ENCODE data around the gene CPS1. TPM values are rescaled to one million over a fixed set of nuclear protein-coding genes. Genes with fewer than 3 reads are reported as not detected.

CPS1 gene
- total RNA-seq, 1 experiment from 2014 or later, result 14.2 TPM

GRCh38 chr2:210647151-210647550 lies 90.8 kb downstream of the CPS1 start:
- no peak for DNase-seq
- Histone ChIP-seq H3K27me3 (ENCODE audit: insufficient read depth, low read length) (no peaks in the 10 kb centered on the region), H3K9me3 (ENCODE audit: control insufficient read depth, low read depth, low read length) (no peaks in the 10 kb centered on the region)

More at GRCh38 chr2:210647151-210647550, 90.8 kb downstream of the CPS1 start:
- Histone ChIP-seq H3K4ac (ENCODE audit: low read depth, low read length) (no peak overlapping the region), H2BK12ac (ENCODE audit: insufficient read length, low read depth, low read length) (no peak overlapping the region), H3K14ac (ENCODE audit: insufficient read depth, low read length) (no peak overlapping the region), H3K79me2 (ENCODE audit: insufficient read depth, low read length) (no peaks in the 10 kb centered on the region), H3K79me1 (ENCODE audit: insufficient read depth, low read depth, low read length, poor library complexity, severe bottlenecking) (no peaks in the 10 kb centered on the region), H3K4me2 (ENCODE audit: insufficient read depth, insufficient read length, low read length) (no peak overlapping the region), H3T11ph (ENCODE audit: low read length) (no peak overlapping the region), H3K9ac (ENCODE audit: extremely low read depth, insufficient read length, low read length) (no peak overlapping the region), H4K20me1 (ENCODE audit: control insufficient read depth, insufficient read depth, insufficient read length) (no peaks in the 10 kb centered on the region), H2BK15ac (ENCODE audit: low read depth, low read length) (no peak overlapping the region), H2AFZ (ENCODE audit: low read length) (no peak overlapping the region), H3K23me2 (ENCODE audit: insufficient read length, low read depth, low read length, poor library complexity, severe bottlenecking) (no peaks in the 10 kb centered on the region), H3K56ac (ENCODE audit: insufficient read length, low read depth, low read length) (no peak overlapping the region), H4K5ac (ENCODE audit: insufficient read length, low read depth, low read length) (no peak overlapping the region), H3K4me1 (ENCODE audit: insufficient read depth, low read length) (no peaks in the 10 kb centered on the region), H2AK5ac (ENCODE audit: insufficient read length, low read length) (no peak overlapping the region), H3K27ac (ENCODE audit: insufficient read length, low read depth, low read length) (no peak overlapping the region), H2BK120ac (ENCODE audit: low read depth, low read length, poor library complexity, severe bottlenecking) (no peak overlapping the region), H4K8ac (replicated peaks; ENCODE audit: insufficient read length, low read depth, low read length) (no peak overlapping the region), H4K91ac (ENCODE audit: insufficient read length, low read depth, low read length) (no peak overlapping the region), H3K18ac (ENCODE audit: insufficient read length, low read depth, low read length) (no peak overlapping the region), H2BK5ac (ENCODE audit: insufficient read length, low read length) (no peak overlapping the region), H3K23ac (ENCODE audit: insufficient read length, low read depth, low read length) (no peak overlapping the region), H2BK20ac (ENCODE audit: low read depth, low read length, poor library complexity, severe bottlenecking) (no peak overlapping the region)
- Mint-ChIP-seq H3K4me1 (no peaks in the 10 kb centered on the region), H3K36me3 (ENCODE audit: insufficient read depth in 1 of 3, low read depth in 3 of 3) (no peaks in the 10 kb centered on the region), H3K27me3 (ENCODE audit: low read depth) (no peaks in the 10 kb centered on the region), H3K27ac (no peak overlapping the region; a peak in 1 of 7 replicates), H3K9me3 (no peaks in the 10 kb centered on the region), H3K4me3 (no peak overlapping the region)
- TF ChIP-seq, protein P1, sequence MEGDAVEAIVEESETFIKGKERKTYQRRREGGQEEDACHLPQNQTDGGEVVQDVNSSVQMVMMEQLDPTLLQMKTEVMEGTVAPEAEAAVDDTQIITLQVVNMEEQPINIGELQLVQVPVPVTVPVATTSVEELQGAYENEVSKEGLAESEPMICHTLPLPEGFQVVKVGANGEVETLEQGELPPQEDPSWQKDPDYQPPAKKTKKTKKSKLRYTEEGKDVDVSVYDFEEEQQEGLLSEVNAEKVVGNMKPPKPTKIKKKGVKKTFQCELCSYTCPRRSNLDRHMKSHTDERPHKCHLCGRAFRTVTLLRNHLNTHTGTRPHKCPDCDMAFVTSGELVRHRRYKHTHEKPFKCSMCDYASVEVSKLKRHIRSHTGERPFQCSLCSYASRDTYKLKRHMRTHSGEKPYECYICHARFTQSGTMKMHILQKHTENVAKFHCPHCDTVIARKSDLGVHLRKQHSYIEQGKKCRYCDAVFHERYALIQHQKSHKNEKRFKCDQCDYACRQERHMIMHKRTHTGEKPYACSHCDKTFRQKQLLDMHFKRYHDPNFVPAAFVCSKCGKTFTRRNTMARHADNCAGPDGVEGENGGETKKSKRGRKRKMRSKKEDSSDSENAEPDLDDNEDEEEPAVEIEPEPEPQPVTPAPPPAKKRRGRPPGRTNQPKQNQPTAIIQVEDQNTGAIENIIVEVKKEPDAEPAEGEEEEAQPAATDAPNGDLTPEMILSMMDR (conservative IDR thresholded peaks at IDR 0.05), result no peak

Data from H9 (cell line).